ENCODE results near the gene IMMP2L. TPM values are rescaled to one million over a fixed set of nuclear protein-coding genes. Genes with fewer than 3 reads are reported as not detected.

The IMMP2L gene
- 14.3 and 16.2 TPM in 2 replicates for total RNA-seq

DNA sequence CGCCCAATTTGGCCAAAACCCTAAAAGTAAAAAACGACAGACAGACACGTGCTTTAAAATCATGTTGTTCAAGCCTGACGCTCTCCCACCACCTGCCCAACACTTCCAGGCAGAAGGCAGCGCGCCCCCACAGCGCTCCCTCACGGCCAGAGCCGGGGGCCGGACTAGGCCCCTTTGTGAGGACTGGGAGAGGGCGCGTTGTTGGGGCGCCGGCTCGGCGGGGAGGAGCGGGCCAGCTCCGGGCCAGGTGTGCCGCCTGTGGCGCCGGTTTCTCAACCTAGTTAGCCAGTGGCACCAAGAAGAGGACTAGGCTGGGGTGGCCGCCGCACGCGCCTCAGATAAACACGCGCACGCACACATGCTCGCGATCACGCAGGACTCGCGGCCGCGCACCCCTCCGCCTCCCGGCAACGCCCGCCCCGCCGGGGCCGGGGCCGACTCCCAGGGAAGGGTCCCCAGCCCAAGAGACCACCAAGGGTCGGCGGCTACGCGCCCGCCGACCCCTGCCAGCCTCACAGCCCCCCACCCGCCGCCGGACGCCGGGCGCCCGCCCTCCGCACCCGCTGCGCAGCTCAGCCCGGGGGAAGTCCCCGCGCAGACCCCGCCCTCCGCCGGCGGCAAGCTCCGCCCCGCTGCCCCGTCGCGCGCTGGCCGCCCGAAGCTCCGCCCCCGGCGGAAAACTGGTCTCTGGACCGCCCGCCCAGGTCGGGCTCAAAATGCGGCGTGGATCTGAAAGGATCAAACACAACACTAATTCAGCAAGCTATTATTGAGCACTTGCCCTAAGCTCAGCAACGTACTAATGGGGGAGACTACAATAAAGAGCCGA is at the start of gene IMMP2L:
TSS of gene IMMP2L (minus strand) at position 589 of the 829 bp plus-strand sequence.

GRCh38 chr7:111090846-111091245 is 471.4 kb downstream of the IMMP2L start, which contains the start of gene LRRN3:
TSS of gene LRRN3 (plus strand) at chr7:111091127. CDS start at chr7:111122773, 31,646 bp downstream.

